GM12874 (cell line): ENCODE results near the gene OR6F1.

ENCODE experiments used
- CTCF ChIP-seq: IDR thresholded peaks from 2 replicates; pipeline ENCODE4 v1.5.1; 2011; ENCODE audit warnings: low read depth, mild to moderate bottlenecking, control low read depth, low read length, moderate library complexity; ENCODE audit not compliant: insufficient read depth

The OR6F1 gene

GRCh38 chr1:247716546-247716945, at the start of gene OR6F1:
OR6F1 (minus strand) TSS chr1:247716646; CDS start chr1:247712755, 3,891 bp downstream.
- TF ChIP-seq CTCF, result no peak

GRCh38 chr1:247760456-247760855, 44.0 kb upstream of the OR6F1 start, which contains the start of gene OR1C1:
OR1C1 (minus strand) TSS chr1:247760556; CDS start chr1:247758406, 2,150 bp downstream.
- no peak for TF ChIP-seq CTCF

GRCh38 chr1:247749870-247750269, 33.4 kb upstream of the OR6F1 start:
- no peak for TF ChIP-seq CTCF

- no peak for TF ChIP-seq CTCF
These were observed 31.6 kb upstream of the OR6F1 start, which contains the start of gene OR14A2 for GRCh38 chr1:247748041-247748440. OR14A2 (minus strand) TSS chr1:247748141.

- TF ChIP-seq CTCF, result no peak
These were observed 31.2 kb upstream of the OR6F1 start for GRCh38 chr1:247747616-247748015.

GRCh38 chr1:247746391-247746935, 30.0 kb upstream of the OR6F1 start:
- no peak for TF ChIP-seq CTCF

GRCh38 chr1:247741756-247742155, 25.3 kb upstream of the OR6F1 start:
- no peak for TF ChIP-seq CTCF
